ENCODE data around the gene APOBEC3B.
"Not testable (repeated sequence)": the region's sequence is repeated elsewhere in the genome, so short reads cannot be mapped to it uniquely, and the experiment has no call there.

APOBEC3B gene

DNA sequence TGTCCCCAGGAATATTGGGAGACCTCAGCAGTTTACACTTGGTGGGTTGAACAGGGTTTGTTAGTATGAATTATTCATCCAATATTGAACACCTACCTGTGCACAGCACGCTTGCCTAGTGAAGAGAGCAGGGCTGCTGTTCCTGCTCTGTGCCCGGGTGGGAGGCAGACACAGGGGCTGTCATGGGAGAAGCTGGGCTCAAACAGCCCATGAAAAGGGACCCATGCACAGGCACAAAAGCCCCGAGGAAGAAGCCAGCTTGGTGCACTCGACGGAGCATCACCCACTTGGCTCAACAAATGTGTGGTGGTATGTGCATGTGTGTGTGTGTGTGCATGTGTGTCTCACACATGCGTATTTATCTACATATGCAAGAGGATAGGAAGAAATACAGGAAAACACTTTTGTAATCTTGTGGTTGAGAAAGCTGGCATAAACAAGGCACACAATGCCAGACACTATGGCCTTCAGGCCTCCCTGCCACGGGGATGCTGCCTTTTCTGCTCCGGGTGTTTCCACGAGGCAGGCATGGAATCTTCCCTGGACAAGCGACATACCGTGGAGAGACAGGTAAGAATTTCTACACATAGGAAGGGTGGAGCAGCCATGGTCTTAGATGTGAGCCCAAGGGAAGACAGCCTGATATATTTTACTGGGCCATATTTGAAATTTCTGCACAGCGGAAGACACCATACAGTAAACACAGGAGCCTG lies 29.7 kb upstream of the APOBEC3B start:
- DNase-seq: no peak

GRCh38 chr22:38953091-38953490 lies 29.1 kb upstream of the APOBEC3B start:
- no peak for DNase-seq

- peak; percentile 57 to 84 for DNase-seq
Observed at GRCh38 chr22:38953577-38954413, 28.4 kb upstream of the APOBEC3B start.

DNA sequence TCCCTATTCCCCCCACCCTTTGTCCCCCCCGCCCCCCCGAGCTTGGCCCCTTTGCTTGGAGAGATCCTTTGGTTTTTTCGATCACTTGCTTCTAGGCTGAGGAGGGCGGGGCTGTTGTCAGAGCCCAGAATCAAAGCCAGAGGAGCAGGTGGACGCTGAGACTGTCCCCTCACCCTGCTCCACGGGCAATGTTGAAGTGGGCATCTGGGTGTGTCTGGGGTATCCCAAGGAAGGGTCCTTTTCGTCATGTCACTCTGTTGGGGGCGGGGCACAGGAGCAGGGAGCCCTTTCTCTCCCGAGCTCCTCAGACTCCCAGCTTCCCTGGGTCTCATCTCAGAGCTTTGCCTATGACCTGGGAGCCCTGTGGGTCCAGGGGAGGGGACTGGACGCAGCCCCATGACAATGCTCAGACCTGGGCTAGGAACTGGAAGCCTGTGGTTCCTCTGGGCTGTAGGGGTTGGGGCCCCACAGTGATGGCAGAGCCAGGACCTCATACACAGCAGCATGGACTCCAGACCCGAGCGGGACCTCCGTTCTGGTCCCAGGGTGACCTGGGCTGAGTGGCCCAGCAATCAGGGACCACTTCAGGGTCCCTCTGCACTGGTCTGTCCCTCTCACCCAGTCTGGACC lies 27.6 kb upstream of the APOBEC3B start:
- DNase-seq: no peak

- DNase-seq: no peak
Observed at GRCh38 chr22:38955250-38955905, 26.8 kb upstream of the APOBEC3B start.

DNA sequence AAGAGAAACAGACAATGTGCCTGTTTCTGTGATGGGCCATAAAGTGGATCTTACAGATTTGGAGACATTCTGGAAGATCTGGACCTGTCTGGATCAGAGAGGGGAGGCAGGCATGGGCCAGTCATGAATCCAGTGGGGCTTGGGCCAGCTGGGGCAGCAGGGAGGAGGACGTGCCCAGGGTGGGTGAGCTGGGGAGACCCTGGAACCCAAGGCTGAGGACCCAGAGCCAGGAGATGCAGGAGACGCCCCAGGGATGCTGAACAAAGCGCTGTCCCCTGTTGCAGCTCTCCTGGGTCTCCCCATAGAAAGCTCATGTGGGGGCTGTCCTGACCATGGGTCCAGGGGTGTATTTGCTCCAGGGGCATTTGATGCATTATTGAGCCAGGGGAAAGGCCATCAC lies 26.2 kb upstream of the APOBEC3B start:
- DNase-seq: no peak

DNA sequence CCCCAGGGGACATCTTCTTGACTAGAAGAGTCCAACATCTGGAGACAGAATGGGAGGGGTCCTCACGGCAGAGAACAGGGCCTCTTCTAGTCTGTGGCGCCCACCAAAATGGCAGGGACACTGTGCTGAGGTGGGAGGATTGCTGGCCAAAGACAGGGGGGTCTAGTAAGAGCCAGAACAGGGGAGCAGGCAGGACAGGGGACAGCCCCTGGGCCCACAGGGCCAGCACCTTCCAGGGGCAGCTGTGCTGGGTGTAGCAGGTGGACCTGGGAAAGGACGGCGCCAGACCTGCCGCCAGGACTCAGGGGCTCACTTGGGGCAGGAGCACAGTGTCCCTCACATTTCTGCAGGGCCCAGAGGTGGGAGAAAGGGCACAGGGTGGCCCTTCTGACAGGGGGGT lies 25.6 kb upstream of the APOBEC3B start:
- DNase-seq: no peak

- peak in 1 of 2 donors; percentile 74 for DNase-seq
Observed at GRCh38 chr22:38957046-38957770, 24.9 kb upstream of the APOBEC3B start, which contains the start of gene APOBEC3A. TSS of gene APOBEC3A (plus strand) at chr22:38957609. CDS start at chr22:38957692, 83 bp downstream.

DNA sequence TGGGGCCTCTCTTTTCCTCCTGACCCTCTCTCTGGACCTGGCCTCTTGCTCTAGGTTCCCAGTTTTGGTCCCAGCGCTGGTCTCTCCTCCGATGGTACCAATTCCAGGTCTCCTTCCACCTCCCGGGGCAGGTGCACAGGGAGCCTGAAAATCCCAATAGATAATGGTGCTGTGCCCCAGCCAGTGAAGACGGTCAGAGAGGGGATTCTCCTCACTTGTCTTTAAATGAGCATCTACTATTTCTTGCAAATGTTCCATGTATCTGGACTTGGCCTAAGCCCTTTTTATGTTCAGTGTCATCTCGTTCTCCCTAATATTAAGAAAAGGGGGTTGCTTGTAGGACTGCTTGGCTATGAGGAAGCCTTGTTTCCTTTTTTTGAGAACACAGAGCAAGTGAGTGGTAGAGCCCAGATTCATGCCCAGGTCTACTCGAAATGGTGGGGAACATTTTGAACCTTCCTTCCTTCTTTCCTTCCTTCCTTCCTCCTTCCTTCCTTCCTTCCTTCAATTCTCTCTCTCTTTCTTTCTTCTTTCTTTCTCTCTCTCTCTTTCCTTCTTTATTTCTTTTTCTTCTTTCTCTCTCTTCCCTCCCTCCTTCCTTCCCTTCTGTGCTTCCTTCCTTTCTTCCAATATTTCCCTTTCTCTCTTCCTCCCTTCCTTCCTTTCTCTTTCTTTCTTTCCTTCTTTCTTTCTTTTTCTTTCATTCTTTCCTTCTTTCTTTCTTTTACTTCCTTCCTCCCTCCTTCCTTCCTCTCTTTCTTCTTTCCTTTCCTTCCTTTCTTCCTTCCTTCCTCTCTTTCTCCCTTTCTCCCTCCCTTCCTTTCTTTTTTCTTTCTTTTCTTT lies 24.1 kb upstream of the APOBEC3B start:
- no peak for DNase-seq

GRCh38 chr22:38958651-38958943 lies 23.6 kb upstream of the APOBEC3B start:
- DNase-seq: not testable (repeated sequence)

- DNase-seq: no peak
Observed at GRCh38 chr22:38959590-38959989, 22.6 kb upstream of the APOBEC3B start.

DNA sequence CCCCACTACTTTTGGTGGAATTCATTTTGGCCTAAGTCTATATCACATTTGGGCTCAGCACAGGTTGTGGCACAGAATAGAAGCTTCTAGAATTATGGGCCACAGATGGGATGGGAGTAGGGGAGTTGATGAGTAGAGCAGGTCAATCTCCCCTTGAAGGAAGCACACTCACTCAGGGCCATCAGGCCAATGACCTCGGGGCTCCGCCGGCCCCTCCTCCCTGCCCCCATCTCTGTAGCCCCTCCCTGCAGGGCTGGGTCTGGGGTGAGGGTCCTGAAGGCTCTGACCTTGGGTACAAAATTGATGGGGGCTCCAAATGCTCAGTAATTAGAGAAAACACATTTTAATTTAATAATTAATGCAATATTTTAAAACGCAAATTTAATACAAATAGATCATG lies 21.5 kb upstream of the APOBEC3B start:
- not testable (repeated sequence) for DNase-seq

- DNase-seq: not testable (repeated sequence)
Observed at GRCh38 chr22:38963291-38963738, 18.8 kb upstream of the APOBEC3B start.

DNA sequence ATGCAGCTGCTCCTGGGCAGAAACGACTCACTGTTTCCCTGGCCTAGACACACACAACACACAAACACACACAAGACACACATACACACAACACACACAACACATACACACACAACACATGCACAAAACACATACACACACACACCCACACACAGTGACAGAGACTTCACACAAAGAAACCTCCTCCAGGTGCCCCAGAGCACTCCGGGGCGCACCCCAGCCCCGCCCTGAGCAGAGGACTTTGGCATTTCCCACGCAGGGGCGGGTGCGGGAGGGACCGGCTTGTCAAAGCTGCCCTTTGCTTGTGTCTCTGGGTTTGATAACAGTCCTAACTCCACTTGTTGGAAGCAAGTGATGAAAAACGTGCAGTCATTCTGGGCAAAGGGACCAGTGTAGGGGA lies 18.3 kb upstream of the APOBEC3B start:
- no peak for DNase-seq

- DNase-seq: no peak
Observed at GRCh38 chr22:38964306-38964705, 17.8 kb upstream of the APOBEC3B start.

- no peak for DNase-seq
Observed at GRCh38 chr22:38964989-38965388, 17.2 kb upstream of the APOBEC3B start.

DNA sequence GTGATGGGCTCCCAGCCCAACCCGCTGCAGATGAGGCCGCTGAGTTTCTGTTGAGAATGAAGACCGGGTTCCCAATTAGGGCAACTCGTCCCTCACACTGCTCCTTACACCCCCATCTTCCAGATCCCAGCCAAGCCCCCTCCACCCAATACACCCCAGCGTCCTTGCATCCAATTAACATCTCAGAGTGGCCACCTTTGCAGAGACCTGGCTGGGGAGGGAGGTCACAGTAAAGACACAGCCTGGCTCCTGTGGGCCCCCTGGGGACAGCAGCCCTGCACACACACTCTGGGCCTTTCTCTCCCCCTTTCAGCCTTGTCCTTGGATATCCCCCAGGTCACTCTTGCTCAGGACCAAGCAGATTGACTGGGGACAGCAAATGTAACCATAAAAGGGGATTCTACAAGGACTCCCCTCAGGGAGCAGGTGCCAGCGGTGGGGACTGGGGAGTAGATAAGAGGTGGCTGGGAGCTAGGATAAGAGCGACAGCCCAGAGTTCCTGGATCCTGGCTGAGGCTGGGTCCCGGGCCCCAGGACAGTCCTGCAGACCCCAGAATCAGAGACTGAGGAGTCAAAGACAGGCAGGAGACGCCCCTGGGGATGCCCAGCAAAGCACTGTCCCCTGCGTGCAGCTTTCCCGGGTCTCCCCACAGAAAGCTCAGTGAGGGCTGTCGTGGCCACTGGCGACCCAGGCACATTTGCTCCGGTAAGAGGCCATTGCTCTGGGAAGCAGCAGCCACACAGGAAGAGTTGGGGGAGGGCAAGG lies 16.4 kb upstream of the APOBEC3B start:
- no peak for DNase-seq

- DNase-seq: no peak
Observed at GRCh38 chr22:38966380-38966702, 15.8 kb upstream of the APOBEC3B start.

DNA sequence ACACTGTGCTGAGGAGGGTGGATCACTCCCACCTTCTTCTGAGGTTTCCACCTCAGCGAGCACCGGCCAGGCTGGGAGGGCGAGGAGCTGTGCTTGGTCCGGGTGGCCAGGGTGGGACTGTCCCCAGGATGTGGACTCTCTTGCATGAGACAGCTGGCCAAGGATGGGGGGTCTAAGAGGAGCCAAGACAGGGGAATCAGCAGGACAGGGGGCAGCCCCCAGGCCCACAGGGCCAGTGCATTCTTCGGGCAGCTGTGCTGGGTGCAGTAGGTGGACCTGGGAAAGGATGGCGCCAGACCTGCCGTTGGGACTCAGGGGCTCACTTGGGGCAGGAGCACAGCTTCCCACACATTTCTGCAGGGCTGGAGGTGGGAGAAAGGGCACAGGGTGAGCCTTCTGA lies 15.2 kb upstream of the APOBEC3B start:
- no peak for DNase-seq

GRCh38 chr22:38967451-38968450 lies 14.4 kb upstream of the APOBEC3B start:
- peak in 1 of 2 donors; percentile 83 for DNase-seq

All from CD4-positive, alpha-beta T cell treated with Interleukin-1 beta for 1 hour (primary cell).